BE2C (cell line): ENCODE results near the gene ADGB. TPM values are rescaled to one million over a fixed set of nuclear protein-coding genes. Genes with fewer than 3 reads are reported as not detected.
A peak's percentile ranks its signal among the peaks of the same experiment; 100 is the strongest.
"Not testable (repeated sequence)": the region's sequence is repeated elsewhere in the genome, so short reads cannot be mapped to it uniquely, and the experiment has no call there.

ENCODE experiments used
- DNase-seq: peaks from one replicate; pipeline ENCODE4 v3.0.0-alpha.2; 2020
- H3K27me3 ChIP-seq: fragments of 250-450 bp; sonication (Bioruptor Pico); 2 replicates; pipeline ENCODE4 v1.5.1; 2020; ENCODE audit warnings: mild to moderate bottlenecking
- H3K36me3 ChIP-seq: fragments of 250-450 bp; sonication (Bioruptor Pico); 2 replicates; pipeline ENCODE4 v1.5.1; 2020; ENCODE audit warnings: mild to moderate bottlenecking
- H3K4me1 ChIP-seq: fragments of 250-450 bp; sonication (Bioruptor Pico); 2 replicates; pipeline ENCODE4 v1.5.1; 2020
- H3K4me3 ChIP-seq: 2 replicates; pipeline ENCODE4 v1.5.1; 2011; ENCODE audit warnings: low read depth, low read length
- H3K9me3 ChIP-seq: fragments of 250-450 bp; sonication (Bioruptor Pico); 2 replicates; pipeline ENCODE4 v1.5.1; 2020
- polyA plus RNA-seq: library from polyadenylated mRNA; unstranded; fragments of >200 nt; gene quantifications from one replicate; pipeline ENCODE4 v1.2.1, GENCODE V29; 2012; ENCODE audit warnings: low read depth, missing spikeins; ENCODE audit not compliant: insufficient read length, insufficient read depth
- TF ChIP-seq, protein P1 (sequence below): IDR thresholded peaks from 2 replicates; pipeline ENCODE4 v1.5.1; 2012; ENCODE audit warnings: mild to moderate bottlenecking, low read depth, low read length

ADGB gene
- not detected for polyA plus RNA-seq

DNA sequence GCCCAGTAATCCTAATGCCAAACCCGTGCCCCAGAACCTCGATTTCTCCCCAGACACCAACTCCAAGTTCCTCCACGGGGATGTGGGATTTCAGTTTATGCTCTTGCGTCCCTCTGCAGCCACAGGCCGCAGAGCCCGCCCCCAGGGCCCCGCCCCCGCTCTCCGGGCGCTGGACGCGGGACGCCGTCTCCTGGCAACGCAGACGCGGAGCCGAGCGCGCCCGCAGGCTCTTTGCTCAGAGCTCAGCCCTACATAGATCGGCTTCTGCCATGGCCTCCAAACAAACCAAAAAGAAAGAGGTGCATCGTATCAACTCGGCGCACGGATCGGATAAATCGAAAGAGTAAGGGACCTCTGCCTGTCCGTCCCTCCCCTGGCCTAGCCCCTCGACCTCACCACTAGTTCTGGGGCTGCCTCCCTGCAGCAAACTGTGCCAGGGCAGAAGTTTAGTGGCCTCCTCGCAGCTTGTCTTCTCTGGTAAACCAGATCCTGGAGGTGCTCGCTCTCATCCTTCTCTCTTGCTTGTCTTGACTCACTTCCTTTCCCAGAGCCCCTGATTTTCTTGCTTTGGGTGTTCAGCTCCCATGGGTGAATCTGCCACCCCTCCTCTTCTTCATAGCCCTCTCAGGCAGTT, at the start of gene ADGB:
TSS of gene ADGB (plus strand) at position 201 of the 634 bp plus-strand sequence. CDS start at position 270, 69 bp downstream.
- H3K27me3 ChIP-seq: peaks cover 12% of the 10 kb centered on the region
- no peaks in the 10 kb centered on the region for H3K9me3 ChIP-seq
- H3K4me3 ChIP-seq: peak within 1 kb of the TSS; percentile 45
- DNase-seq: peak; percentile 80
- TF ChIP-seq, protein P1, sequence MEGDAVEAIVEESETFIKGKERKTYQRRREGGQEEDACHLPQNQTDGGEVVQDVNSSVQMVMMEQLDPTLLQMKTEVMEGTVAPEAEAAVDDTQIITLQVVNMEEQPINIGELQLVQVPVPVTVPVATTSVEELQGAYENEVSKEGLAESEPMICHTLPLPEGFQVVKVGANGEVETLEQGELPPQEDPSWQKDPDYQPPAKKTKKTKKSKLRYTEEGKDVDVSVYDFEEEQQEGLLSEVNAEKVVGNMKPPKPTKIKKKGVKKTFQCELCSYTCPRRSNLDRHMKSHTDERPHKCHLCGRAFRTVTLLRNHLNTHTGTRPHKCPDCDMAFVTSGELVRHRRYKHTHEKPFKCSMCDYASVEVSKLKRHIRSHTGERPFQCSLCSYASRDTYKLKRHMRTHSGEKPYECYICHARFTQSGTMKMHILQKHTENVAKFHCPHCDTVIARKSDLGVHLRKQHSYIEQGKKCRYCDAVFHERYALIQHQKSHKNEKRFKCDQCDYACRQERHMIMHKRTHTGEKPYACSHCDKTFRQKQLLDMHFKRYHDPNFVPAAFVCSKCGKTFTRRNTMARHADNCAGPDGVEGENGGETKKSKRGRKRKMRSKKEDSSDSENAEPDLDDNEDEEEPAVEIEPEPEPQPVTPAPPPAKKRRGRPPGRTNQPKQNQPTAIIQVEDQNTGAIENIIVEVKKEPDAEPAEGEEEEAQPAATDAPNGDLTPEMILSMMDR: no peak
- no peaks in the 10 kb centered on the region for H3K36me3 ChIP-seq
- no peaks in the 10 kb centered on the region for H3K4me1 ChIP-seq

DNA sequence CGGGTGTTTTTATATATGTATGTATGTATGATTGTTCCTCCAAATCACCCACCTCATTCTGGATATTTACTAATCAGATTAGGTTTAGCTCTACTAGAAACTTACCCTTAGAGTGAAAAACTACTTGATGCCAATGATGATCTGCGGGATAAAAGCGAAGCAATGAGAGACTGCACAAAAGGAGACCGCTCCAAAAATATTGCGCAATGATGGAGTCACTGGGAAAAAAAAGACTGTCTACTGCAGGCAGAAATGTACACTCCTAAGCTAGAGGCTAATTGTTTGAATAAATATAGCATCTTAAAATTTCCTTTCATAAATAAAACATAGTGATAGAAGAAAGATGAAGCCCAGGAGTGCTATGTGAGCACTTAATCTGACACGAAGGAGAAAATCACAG, 47.9 kb upstream of the ADGB start:
- Histone ChIP-seq H3K27me3 (peaks cover 7% of the 10 kb centered on the region; the same call in 1 of the 2 replicates), H3K36me3 (no peaks in the 10 kb centered on the region), H3K9me3 (no peaks in the 10 kb centered on the region), H3K4me3 (no peak overlapping the region), H3K4me1 (no peaks in the 10 kb centered on the region)
- TF ChIP-seq, protein P1: no peak
- no peak for DNase-seq

DNA sequence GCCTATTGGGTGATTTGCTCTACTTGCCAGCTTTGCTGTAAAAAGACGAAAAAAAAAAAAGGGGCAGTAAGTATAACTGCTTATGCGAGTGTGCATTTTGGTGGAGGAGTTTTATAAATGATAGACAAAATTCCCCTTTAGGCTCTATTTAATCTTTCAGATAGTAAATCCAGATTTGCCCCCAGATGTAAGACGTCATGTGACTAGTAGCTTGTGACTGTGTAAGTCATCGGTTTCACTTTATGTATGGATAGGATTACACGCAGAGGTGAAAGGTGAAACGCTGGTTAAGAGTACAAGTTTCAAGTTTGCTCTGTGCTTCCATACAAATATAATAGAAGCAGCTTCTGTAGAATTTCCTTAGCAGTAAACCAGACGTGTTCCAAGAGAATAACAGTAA, 47.2 kb upstream of the ADGB start:
- Histone ChIP-seq H3K27me3 (peaks cover 7% of the 10 kb centered on the region; the same call in 1 of the 2 replicates), H3K4me1 (no peaks in the 10 kb centered on the region), H3K4me3 (no peak overlapping the region), H3K36me3 (no peaks in the 10 kb centered on the region), H3K9me3 (no peaks in the 10 kb centered on the region)
- TF ChIP-seq, protein P1: no peak
- DNase-seq: no peak

DNA sequence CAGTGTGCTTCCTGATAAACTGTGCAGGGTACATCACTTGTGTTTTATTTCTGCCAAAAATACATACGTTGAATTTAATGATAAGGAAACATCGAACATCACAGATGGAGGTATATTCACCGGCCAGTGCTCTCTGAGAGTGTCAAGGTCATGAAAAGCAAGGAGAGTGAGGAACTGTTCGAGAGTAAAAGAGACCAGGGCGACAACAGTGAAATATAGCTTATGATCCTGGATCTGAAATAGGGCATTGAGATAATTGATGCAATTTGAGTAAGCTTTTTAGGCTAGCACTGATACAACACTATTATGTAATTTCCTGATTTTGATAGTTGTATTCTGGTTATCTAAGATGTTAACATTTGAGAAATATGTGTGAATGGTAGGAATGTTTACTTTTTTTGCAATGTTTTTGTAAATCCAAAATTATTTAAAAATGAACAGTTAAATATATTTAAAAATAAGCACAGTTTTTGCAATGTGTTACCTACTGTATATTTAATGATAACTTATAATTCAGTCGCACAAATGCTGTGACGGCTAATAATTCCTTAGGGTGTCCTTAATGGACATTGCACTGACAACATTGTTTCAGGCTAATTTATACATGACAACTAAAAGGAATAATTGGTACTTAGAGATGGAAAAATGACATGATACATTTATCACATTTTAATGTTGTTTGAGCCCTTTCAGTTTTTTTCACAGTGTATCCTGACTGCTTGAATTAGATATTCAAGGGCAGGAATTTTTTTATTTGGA, 45.2 kb upstream of the ADGB start:
- no peak for DNase-seq

DNA sequence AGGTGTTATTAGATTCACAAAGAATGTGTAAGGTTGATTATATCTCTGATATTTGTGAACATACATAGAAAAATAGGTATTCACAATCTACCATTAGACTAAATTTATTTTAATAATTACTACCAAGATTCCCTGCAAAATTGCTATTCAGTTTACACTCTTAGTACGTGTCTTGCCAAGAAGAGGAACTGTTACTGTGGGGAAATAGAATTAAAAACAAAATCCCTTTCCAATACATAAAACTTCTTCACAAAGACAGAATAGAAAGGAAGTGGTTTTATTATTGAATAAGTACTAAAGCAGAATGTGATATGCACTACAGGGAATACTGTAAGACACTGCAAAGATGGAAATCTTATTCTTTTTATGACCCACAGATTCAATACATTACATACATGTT, 38.2 kb upstream of the ADGB start:
- Histone ChIP-seq H3K4me3 (no peak overlapping the region), H3K36me3 (no peaks in the 10 kb centered on the region), H3K4me1 (no peaks in the 10 kb centered on the region), H3K9me3 (no peaks in the 10 kb centered on the region), H3K27me3 (no peaks in the 10 kb centered on the region; the same call in 1 of the 2 replicates)
- TF ChIP-seq, protein P1: no peak
- no peak for DNase-seq

More for the DNA sequence above, 45.2 kb upstream of the ADGB start:
- TF ChIP-seq, protein P1: no peak
- Histone ChIP-seq H3K4me3 (no peak overlapping the region), H3K36me3 (no peaks in the 10 kb centered on the region), H3K27me3 (peaks cover 7% of the 10 kb centered on the region), H3K4me1 (no peaks in the 10 kb centered on the region), H3K9me3 (no peaks in the 10 kb centered on the region)

DNA sequence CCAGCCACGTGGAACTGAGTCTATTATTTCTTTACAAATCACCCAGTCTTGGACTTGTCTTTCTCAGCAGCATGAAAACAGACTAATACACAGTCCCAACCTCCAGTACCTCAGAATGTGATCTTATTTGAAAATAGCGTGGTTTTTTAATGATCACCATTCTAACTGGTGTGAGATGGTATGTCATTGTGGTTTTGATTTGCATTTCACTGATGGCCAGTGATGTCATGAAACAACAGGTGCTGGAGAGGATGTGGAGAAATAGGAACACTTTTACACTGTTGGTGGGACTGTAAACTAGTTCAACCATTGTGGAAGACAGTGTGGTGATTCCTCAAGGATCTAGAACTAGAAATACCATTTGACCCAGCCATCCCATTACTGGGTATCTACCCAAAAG, 32.1 kb upstream of the ADGB start:
- H3K4me1 ChIP-seq, H3K36me3 ChIP-seq, H3K9me3 ChIP-seq, H3K27me3 ChIP-seq, H3K4me3 ChIP-seq, DNase-seq: not testable (repeated sequence)

DNA sequence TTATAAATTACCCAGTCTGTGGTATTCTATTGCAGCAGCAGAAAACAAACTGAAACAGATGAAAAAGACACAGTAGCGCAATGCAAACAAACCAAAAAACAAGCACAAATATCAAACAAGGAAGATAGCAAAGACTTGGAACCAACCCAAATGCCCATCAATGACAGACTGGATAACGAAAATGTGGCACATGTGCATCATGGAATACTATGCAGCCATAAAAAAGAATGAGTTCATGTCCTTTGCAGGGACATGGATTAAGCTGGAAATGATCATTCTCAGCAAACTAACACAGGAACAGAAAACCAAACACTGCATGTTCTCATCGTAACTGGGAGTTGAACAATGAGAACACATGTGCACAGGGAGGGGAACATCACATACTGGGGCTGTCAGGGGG, 30.2 kb upstream of the ADGB start:
- H3K9me3 ChIP-seq, H3K27me3 ChIP-seq, H3K4me1 ChIP-seq, H3K4me3 ChIP-seq, DNase-seq, H3K36me3 ChIP-seq: not testable (repeated sequence)
